Stimulated activated CD4-positive, alpha-beta T cell treated with anti-CD3 and anti-CD28 coated beads, Interleukin-12 subunit alpha, Interleukin-12 subunit beta, amount 100 ng/mL, for 48 hours (primary cell): Measurements from ENCODE around the gene EDA.

Experiments used
- DNase-seq, 3 donors: peaks; one replicate each; pipeline ENCODE4 v3.0.0-alpha.2; 2020; ENCODE audit warnings: low read depth in 2 of 3, low spot score in 1 of 3

The EDA gene

DNA sequence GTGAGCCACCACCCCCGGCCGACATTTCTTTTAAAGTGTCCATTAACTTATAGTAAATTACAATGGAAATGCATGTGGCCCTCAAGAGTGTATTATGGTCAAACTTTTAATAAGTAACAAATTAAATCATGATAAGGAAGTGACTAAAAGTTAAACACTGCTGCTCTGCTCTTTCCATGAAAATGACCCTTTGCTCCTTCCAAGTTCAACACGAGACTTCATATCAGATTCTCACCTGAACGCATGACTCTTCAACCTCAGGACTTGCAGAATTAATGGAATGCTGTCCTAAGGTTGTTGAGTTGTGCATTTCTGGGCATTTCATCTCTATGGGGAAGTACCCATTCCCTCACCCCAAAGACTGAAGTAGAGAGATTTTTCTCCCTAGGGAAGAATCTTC lies 406.7 kb downstream of the EDA start:
- no peak for DNase-seq

DNA sequence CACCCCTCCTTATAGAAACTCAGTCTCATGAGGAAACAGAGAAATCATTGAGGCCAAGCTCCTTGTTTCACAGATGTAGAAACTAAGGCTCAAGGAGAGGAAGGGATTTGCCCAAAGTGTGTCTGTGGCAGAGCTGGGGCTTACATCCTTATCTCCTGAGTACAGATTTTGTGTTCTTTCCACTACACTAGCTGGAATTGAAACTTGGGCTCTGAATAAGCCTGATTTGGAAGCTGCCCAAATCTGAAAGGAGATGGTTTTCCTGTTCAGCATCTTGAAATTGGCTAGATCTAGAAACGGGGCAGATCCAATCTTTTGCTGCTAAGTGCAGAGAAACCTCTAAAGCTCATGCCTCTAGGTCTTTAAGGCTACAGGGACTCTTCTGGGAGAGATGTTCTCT lies 409.6 kb downstream of the EDA start:
- DNase-seq, result no peak

DNA sequence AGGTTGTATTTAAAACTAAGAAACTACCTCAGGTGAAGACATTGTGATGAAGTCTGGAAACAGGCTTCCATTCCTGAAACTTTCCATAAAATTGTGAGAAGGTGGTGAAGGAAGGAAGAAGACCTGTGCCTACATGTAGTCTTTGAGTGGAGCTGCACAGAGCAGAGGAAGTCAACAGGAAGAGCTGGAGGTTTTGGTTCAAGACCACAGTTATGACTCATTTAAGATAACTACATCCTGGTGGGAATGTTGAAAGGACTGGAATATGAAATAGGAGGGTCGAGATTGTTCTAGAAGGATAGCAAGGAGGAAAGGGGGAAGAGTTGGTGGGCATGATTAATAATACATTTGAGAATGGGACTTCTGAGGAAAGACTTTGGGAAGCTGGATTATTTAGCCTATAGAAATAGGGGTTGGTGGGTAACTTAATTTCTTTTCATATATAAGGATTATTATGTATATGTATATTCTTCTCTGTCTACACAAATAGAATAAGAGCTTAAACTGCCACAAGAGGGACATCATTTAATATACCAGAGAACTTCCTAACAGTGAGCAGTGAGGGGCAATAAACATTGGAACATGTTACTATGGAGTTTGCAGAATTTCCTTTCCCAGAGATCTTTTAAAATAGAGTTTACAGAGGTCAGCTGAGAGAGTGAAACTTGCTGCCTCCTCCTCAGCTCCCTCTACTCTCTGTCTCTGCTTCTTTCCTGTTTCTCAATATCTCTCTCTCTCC lies 410.4 kb downstream of the EDA start:
- DNase-seq, result no peak

DNA sequence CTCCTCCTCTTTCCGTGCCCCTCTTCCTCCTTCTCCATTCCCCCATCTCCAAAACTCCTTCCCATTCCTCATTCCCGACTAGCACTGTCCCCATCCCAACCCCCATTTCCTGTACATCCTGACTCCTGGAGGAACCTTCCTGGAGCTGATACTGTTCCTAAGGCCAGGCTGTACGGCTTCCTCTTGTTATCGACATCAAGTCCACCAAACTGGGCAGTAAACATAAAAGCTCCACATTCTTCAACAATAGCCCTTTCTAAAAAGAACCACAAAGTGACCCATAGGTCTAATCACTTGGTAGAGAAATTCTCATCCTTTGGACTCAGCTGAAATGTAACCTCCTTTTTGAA lies 410.9 kb downstream of the EDA start:
- DNase-seq, result no peak

DNA sequence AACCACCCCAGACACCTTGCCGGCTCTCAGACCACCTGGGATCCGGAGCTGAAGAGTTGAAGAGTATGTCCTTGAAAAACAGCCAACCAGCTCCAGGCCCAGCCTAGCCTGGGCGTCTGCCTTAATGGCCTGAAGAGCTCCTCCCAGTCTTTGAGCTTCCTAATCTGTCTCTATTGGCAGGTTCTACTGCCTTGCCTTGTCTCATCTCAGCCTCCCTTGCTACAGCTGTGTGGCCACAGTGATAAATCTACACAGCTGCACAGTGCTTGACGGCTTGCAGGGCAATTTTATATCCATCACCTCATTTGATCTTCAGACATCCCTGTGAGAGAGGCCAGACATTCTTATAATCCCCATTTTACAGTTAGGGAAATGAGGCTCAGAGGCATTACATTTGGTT lies 413.9 kb downstream of the EDA start:
- no peak for DNase-seq

DNA sequence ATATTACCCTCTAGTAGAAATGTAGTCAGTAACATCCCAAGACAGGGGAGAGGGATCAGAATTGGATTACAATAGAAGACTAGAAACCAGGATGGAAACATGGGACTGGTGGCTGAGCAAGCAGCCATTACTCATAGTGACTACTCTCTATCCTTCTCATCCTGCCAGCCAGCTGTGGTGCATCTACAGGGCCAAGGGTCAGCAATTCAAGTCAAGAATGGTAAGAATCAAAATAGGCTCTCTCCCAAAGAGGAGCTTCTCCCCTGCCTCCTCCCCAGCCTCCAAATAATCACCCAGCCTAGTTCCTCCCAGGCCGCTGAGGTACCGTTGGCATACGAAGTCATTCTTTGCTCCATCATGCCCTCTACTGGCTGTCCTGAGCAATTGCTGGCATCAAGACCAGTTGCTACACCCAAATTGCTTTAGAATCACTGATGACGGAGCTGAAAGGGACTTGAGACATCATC lies 414.4 kb downstream of the EDA start:
- peak in 2 of 3 donors; percentile 15 to 68 for DNase-seq

DNA sequence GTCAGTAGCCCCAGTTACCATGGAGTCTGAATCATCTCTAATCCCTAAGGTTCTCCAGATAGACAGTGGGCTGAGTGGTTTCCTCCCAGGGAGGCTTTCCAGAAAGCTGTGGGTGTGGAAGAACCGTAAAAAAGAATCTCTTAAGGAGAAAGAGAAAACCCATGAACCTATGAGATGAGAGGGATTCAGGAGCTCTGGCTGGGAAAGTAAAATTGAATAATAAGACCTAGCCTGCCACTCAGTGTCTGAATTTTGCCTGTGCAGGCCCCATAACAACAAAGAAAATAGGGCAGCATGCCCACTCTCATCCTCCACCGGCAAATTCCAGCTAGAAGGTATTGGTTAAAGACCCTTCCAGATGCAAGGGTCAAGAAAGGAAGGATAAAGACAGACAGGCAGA lies 416.9 kb downstream of the EDA start:
- no peak for DNase-seq

DNA sequence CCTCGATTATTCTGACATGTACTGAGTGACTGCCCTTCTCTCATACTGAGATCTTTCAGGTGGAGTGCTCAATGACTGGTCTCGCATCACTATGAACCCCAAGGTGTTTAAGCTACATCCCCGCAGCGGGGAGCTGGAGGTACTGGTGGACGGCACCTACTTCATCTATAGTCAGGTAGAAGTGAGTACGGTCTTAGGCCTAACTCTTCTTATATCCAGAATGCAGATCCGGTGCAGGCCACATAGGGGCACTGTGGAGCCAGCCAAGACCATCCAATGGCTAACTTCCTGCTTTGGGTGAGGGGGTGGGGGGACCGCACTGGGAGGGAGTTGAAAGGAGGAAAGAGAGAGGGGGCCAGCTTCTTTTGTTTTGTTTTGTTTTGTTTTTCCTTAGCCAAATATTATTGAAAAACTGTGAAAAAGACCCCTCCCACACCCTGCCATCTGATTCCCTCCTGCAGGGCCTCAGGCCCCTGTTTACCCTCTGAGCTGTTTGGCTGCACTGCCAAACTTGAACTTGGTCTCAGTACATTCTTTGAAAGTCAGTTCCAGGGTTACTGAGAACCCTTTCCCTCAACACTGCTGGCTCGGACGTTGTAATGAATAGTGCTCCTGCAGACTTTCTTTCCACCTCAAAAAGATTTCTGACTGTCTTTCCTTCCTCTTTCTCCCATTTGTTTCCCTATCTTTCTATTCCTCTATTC lies 417.6 kb downstream of the EDA start:
- DNase-seq, result peak; percentile 5 to 27 (median 14)

DNA sequence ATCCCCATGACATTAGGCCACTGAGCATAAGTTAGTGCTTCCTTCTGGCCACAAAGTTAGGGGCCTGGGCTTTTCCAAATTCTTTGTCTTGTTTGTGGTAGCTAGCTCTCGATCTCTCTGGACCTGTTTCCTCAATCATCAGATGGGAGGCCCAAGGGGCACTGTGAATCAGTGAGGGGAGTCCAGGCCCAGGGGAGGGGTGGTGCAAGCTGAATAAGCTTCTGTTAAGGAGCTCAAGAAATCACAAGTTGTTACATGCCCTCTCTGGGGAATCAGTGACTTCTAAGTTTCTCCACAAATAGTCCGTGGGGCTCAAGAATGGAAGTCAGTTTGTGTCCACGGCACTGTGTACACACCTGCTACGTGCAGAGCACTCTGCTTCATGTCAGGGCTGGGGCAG lies 418.7 kb downstream of the EDA start:
- no peak for DNase-seq

DNA sequence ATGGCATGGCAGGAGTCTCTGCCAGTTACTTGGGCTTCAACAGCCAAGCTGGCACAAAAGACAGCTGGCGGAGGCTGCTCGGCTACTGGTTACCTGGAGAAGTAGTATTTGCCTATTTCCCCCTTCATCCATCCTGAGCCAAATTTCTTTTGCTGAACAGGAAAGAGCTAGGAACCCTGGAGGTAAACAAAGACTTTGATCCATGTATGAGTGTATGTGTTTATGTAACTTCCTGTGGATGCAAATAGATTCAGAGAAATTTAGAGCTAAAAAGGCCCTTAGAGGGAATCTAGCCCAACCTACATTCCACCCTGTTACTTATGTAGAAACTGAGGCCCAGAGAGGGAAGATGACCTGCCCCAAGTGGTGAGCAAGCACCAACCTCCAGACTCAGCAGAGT lies 422.6 kb downstream of the EDA start:
- no peak for DNase-seq

DNA sequence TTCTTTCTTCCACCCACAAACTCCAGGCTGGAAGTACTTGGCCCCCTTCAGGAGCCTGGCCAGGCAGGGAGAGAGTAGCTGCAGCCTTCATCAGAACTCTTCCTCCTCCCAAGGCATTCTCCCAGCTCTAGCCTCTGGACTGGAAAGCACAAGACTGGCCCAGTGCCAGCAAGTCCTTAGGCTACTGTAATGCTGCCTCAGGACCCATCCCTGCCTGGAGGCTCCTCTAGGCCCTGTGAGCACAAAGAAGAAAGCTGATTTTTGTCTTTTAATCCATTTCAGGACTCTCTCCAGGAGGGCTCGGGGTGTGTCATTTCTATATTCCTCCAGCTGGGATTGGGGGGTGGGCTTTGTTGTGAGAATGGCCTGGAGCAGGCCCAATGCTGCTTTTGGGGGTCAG lies 423.0 kb downstream of the EDA start:
- DNase-seq, result no peak

DNA sequence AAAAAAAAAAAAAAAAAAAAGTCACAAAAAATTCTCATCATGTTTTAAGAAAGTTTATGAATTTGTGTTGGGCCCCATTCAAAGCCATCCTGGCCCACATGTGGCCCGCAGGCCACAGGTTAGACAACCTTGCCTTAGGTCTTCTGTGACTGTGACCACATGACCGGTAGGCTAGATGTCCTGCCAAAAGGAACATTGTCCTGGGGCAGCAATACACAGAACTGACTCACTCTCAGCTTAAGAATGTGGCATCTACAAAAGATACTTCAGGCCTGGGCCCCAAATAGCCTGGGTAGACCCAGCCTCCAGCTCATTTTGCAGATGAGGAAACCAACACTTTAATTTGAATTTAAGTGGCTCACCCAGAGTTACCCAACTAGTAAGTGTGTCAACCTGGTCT lies 423.8 kb downstream of the EDA start:
- DNase-seq, result no peak

DNA sequence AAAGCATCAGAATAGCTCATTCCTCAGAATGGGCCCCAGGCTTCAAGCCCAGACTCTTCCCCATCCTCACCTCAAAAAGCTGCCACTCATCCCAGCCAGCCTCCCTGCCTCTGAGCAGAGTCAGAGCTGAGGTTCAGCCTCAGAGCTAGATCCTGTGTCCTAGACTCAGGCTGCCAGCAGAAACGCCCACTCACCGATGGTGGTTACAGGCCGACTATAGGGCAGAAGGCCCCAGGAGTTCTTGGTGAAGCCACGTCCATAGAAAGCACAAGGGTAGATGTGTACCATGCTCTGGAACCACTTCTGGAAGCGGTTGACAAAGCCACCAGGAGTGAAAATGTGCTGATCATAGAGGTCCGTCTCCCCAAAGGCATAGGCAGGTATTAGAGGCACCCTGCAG lies 426.1 kb downstream of the EDA start:
- DNase-seq, result no peak

DNA sequence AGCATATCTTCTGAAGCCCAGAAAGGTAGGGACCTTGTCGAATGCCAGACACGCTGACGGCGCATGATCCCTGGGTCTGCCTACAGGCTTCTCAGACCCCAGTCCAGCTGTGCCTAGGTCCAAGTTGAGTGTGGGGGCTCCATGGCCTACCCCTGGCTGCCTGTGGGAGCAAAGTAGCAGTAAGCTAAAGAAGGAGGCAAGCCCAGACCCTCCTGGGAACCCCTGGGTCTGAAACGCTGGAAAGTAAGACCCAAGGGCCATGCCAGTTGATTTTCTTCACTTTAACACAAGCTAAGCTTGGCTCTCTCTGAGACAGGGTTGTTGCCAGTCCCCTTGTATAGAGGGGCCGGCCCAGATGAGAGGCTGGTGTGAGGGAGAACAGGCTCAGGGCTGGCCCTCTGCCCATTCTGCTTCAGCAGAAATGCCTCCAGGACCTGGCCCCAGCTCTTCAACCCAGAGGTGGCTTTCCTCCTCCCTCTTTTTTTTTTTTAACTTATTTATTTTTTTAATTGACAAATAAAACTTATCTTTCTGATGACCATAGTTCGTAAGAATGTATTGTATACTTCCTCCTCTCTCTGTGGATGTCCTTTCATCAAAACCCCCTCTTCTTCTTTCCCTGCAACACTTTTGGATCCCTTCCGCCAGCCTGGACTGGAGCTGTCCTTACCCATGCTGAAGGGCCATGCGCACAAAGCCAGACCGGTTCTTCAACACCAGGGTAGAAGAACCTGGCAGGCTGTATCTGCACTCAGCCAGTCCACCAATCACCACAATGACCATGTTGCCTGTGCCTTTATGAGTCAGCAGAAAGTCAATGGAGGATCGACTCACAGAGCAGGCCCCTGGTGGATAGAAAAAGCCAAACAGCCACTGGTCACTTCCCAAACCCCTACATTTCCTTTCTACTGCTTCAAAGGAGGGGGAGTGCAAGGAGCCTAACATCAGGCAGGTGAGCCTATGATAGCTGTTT lies 426.8 kb downstream of the EDA start:
- no peak for DNase-seq

DNA sequence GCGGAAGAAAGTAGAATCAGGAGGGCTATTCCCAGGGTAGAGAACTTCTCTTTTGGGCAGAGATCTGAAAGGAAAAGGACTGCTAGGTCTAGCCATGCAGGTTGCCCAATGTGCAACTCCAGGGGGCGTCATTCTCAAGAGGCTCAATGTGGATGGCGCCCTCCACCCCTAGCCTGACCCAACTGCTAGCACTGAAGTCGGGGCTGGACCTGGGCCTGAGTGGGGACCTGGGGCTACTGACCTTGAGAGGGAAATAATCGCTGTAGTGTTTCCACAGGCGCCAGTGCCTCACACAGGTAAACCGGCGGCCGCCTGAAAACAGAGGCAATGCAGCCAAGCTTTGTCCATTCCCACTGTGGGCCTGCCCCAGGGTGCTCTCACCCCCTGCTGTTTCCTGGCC lies 427.8 kb downstream of the EDA start:
- DNase-seq, result no peak

DNA sequence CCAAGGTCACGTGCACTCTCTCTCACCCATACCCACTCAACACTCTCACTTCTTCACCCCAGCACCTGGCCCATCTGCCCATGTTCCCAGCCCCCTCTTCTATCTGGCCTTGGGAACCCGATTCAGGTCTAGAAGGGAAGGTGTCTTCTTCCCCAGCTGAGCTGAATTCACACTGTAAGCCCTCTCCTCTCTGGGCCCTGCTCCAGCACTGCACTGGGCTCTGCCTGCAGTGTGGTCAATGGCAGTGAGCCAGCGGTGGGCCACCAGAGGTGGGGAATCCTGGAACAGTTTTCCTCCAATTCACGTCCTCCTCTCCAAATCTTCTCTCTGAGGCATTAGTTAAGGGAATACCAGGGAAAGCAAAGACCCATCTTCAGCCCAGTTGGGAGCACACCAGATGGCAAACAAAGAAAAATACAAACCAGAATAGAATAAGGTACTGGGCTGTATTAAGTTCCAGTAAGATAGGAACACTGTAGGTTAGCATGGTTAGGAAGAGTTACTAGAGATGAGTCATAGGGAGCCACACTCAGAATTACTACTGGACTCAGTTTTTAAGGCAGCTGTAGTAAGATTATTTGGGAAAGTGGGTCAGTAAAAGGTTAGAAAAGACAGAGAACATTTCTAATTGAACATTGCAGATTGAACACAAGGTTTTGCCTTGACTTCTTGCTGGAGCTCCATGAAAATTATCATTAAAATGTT lies 428.8 kb downstream of the EDA start:
- DNase-seq, result no peak

DNA sequence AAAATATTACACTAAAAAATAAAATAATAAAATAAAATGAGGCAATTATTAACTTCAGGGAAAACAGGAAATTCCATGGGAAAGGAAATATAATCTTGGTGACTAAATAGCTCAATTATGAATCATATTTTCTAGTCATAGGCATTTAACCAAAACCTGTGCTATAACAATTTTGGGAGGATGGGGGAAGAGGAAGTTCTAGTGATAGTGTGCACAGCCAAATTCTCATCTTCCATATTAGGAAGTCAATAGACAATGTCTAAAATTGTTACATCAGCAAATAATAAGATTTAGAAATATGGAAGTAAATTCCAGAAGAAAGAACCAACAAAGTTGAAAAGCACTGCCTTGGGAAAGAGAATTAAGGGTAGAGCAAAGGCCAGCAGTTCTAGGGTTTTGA lies 431.1 kb downstream of the EDA start:
- DNase-seq, result no peak

DNA sequence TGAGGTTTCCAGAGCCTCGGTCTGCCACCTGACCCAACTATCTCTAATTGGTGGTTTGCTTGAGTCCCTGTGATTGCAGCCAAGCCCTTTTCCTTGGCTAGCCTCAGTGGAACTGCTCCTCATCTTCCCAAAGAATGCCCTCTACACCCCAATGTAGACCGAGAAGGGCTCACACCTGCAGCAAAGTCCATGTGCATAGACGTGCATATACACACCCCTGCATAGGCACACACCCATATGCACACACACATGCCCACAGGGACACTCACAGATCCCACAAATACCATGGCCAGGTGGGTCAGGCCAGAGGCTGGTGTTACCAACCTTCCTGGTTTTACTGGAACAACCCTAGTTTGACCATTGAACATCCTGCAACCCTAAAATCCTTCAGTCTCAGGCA lies 433.5 kb downstream of the EDA start:
- DNase-seq, result no peak

DNA sequence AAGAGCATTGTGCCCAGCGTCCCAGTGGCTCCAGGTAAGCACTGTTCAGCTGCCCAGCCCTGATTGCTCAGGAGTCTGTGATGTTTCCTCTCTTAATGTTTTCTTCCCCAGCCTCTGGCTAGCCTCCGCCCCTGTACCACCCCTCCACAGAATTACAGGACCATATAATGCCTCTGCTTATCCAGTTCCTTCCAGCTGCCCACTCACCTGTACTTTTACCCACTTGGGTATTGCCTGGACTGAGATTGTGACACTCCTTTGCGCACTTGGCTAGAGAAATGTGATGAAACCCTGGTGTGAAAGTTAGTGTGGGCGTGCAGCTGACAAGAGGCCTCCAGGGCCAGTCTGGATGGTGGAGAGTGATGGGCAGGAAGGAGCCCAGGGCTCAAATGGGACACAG lies 434.0 kb downstream of the EDA start, which contains the start of gene AWAT2:
Gene AWAT2, minus strand, starts transcription at position 14 of the 400 bp plus-strand sequence. Its CDS starts 6 bp downstream, at position 8.
- DNase-seq, result no peak

DNA sequence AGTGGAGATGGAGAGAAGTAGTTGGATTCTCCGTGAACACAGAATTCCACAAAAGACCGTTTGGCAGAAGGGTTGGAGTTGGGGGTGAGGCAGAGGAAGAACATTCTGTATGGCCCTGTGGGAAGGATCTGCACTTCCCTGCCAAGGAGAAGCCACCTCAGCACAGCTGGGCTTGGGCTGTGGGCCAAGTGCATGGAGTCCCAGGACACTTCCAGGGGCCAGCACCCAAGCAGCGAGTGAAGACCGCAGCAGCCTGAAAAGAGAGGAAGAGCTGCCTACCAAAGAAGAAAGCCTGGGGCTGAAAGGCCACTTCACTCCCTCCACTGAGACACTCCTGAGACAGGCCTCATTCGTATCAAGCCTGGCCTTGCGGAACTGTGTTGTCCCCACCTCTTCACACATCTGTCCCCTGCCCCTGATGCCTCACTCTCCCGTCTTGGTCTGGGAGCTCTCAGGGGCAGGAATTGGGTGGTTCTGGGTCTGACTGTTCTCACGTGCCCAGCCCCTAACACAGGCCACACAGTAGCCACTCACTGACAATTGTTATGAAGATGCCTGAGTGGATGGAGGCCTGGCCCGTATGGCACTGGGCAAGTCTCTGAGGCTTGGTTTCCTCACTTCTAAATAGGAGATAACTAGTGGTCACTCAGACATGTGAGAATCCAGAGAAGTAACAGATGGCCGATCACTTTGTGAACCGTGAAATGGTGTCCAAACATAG lies 437.1 kb downstream of the EDA start:
- no peak for DNase-seq
